ENCODE results near the gene UQCC2.

The UQCC2 gene

DNA sequence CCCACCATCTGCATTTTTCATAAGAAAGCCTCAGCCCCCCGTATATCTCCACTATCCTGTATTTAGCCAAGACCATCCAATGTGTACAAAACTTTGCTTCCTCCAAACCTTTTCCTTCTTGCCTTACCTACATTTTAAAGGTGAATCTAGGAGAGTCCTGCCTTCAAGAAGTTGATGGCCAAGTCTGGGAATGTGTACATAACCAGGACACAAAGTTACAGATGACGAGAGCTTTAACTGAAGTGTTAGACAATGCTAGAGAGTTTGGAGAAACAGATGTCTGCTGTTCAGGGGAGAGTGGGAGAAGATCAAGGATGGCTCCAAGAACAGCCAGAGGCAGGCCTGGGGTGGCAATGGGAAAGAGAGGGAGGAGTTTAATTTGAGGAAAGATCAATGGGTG is 2.3 kb upstream of the UQCC2 start:
- H3K27ac ChIP-seq, result peak overlapping the region; percentile 92
- TF ChIP-seq ZFX (IDR thresholded peaks at IDR 0.05), result no peak
- no peak for TF ChIP-seq CTCF (conservative IDR thresholded peaks at IDR 0.05)

GRCh38 chr6:33712914-33713313 is 1.4 kb upstream of the UQCC2 start:
- H3K27ac ChIP-seq, result peak overlapping the region; percentile 91
- no peak for TF ChIP-seq CTCF (conservative IDR thresholded peaks at IDR 0.05)
- TF ChIP-seq ZFX (IDR thresholded peaks at IDR 0.05), result no peak

DNA sequence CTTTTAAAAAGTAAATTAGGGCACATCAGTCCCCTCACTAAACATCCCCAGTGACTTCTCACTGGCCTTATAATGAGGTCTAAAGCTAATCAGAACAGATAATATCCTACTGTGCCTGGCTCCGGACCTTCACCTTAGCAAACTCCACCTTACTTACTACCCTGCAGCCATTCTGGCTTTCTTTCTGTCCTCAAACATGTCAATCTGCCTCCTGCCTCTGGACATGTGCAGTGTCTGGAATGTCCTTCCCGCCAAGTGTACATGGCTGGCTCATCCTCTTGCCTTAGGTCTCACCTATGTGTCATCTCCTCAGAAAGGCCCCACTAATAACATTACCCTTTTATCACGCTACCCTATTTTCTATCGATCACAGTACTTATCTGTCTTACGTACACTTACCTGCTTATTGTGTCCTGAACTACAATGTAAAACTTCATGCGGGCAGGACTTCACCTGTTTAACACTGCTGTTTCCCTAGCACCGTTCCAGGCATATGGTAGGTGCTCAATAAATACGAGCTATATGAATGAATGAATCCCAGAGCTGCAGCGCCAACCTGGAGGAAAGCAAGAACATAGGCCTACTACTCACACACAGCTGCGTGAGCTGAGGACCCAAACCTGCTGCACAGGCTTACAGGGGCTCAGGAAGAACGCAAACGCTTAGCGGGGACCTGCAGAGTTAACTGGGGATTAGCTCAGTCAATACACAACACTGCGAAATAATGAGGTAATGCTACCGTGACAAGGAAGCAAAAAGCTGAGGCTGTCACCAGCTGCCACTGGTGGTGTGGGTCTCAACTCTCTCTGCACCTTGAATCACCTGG is 991 bp downstream of the UQCC2 start:
- TF ChIP-seq CTCF (conservative IDR thresholded peaks at IDR 0.05) (no peak), ZFX (IDR thresholded peaks at IDR 0.05) (no peak)
- peak overlapping the region; percentile 91 for H3K27ac ChIP-seq

GRCh38 chr6:33709605-33710295 is 1.8 kb downstream of the UQCC2 start:
- peak overlapping the region; percentile 91; the same call in 1 of the 2 replicates for H3K27ac ChIP-seq
- TF ChIP-seq CTCF (conservative IDR thresholded peaks at IDR 0.05), result no peak
- no peak for TF ChIP-seq ZFX (IDR thresholded peaks at IDR 0.05)

DNA sequence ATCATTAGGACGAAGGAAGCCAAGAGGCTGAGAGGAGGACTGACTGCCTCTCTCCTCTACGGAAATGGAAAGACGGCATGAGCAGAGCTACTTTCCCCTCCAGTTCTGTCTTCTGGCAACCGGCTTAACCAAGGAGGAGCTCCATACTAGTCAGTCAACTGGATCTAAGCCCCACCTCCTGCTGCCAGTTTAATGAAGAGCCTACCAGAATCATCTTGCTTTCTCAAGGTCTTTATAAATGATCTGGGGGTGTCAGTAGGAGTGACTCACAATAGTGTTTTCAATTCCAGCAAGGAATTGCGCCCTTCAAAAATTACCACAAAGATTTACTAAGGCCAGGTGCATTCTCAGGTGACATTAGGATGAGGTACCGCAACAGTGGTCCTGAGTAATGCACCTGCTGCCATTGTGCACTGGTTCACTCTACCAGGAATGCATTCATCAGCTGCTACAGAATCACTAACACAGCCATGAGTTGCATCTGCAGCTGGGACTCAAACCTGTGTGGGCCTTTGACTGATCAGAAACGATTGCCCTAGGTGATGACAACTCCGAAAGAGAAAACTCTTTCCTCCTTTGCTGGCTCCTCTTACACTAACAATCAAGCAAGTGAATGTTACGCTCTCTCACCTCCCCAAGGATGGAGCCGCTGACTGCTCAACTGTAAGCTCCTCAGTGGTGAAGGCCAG is 2.8 kb downstream of the UQCC2 start:
- no peak overlapping the region for H3K27ac ChIP-seq
- no peak for TF ChIP-seq CTCF (conservative IDR thresholded peaks at IDR 0.05)
- no peak for TF ChIP-seq ZFX (IDR thresholded peaks at IDR 0.05)

GRCh38 chr6:33707771-33708170 is 3.7 kb downstream of the UQCC2 start:
- TF ChIP-seq ZFX (IDR thresholded peaks at IDR 0.05) (no peak), CTCF (conservative IDR thresholded peaks at IDR 0.05) (no peak)
- no peak overlapping the region for H3K27ac ChIP-seq

Data from C4-2B (cell line).